Breast epithelium (tissue), 3 donors: ENCODE results near the gene FSTL3.

Source experiments
- CTCF ChIP-seq, 3 donors: fragments of 450-650 bp; IDR thresholded peaks; one replicate each; pipeline ENCODE4 v1.5.1; 2016 to 2017; ENCODE audit warnings: antibody characterized with exemption in 3 of 3, mild to moderate bottlenecking in 3 of 3, moderate library complexity in 3 of 3
- POLR2AphosphoS5 ChIP-seq, 3 donors: sonication (generic); formaldehyde crosslinking; IDR thresholded peaks; one replicate each; pipeline ENCODE4 v1.6.1; 2017; ENCODE audit warnings: antibody characterized with exemption in 3 of 3

DNA sequence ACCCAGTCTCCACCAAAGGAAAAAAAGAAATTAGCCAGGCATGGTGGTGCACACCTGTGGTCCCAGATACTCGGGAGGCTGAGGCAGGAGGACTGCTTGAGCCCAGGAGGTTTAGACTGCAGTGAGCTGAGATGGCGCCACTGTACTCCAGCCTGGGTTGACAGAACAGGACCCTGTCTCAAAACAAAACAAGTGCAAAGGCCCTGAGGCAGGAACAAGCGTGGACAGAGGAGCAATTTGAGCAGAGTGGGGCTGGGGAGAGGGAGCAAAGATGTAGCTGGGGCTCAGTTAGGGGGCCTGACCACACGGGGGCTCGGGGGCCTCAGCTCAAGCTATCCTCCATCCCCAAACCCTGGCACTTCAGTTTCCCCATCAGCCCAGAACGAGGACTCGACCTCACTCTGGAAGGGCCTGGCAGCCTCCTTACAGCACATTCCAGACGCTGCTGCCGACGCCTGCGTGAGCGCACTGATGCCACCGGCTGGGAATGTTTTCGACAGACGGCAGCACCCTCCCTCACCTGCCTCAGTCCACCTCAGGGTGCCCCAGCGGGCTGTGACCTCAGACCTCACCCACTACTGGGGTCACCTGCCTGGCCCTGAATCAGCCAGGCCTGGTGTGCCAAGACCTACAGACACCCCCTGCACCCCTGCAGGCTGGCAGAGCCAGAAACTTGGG is 41.1 kb upstream of the FSTL3 start:
- TF ChIP-seq CTCF (IDR thresholded peaks at IDR 0.05) (no peak), POLR2AphosphoS5 (IDR thresholded peaks at IDR 0.05) (no peak)
